Heart left ventricle (tissue), 16 donors: Measurements from ENCODE around the gene MRPL12. TPM values are rescaled to one million over a fixed set of nuclear protein-coding genes. Genes with fewer than 3 reads are reported as not detected.
A peak's percentile ranks its signal among the peaks of the same experiment; 100 is the strongest.

Source experiments
- ATAC-seq, 4 donors: fragments of 200-7000 bp; cut with Tn5 transposase; one replicate each; pipeline ENCODE4 v1.9.1; 2020 to 2022; ENCODE audit warnings: moderate library complexity in 4 of 4, mild to moderate bottlenecking in 3 of 4, moderate number of reproducible peaks in 1 of 4
- DNase-seq, 5 donors: peaks; one replicate each; pipeline ENCODE4 v3.0.0-alpha.2; 2020
- H3K27ac ChIP-seq, 12 donors: fragments of 200-600 bp; sonication (generic) in 4 of 12; one replicate each; pipeline versions ENCODE4 v1.5.0 to v1.8.0; 2016 to 2022; ENCODE audit warnings: mild to moderate bottlenecking in 2 of 12
- H3K27me3 ChIP-seq, 9 donors: fragments of 200-600 bp; sonication (generic) in 2 of 9; one replicate each; pipeline versions ENCODE4 v1.5.1 to v1.8.0; 2016 to 2022; ENCODE audit warnings: mild to moderate bottlenecking in 3 of 9
- H3K36me3 ChIP-seq, 9 donors: fragments of 200-600 bp; sonication (generic) in 2 of 9; one replicate each; pipeline versions ENCODE4 v1.5.0 to v1.8.0; 2018 to 2022; ENCODE audit warnings: mild to moderate bottlenecking in 2 of 9
- H3K4me1 ChIP-seq, 12 donors: fragments of 200-600 bp; sonication (generic) in 4 of 12; one replicate each; pipeline versions ENCODE4 v1.5.0 to v1.8.0; 2016 to 2022; ENCODE audit warnings: mild to moderate bottlenecking in 3 of 12
- H3K4me3 ChIP-seq, 12 donors: fragments of 200-600 bp; sonication (generic) in 4 of 12; one replicate each; pipeline versions ENCODE4 v1.5.0 to v1.8.0; 2017 to 2022; ENCODE audit warnings: mild to moderate bottlenecking in 9 of 12, moderate library complexity in 4 of 12
- H3K9me3 ChIP-seq, 12 donors: fragments of 200-600 bp; sonication (generic) in 4 of 12; one replicate each; pipeline versions ENCODE4 v1.5.0 to v1.8.0; 2016 to 2022; ENCODE audit warnings: mild to moderate bottlenecking in 1 of 12
- POLR2A ChIP-seq, 2 donors: fragments of 450-650 bp; IDR thresholded peaks; one replicate each; pipeline ENCODE4 v1.6.1; 2017; ENCODE audit warnings: antibody characterized with exemption in 2 of 2, mild to moderate bottlenecking in 2 of 2, moderate library complexity in 2 of 2
- WGBS, 4 donors: extraction: QIAGEN DNeasy Blood & Tissue Kit in 2 of 4; methylation state at CpG; one replicate each; pipeline versions ENCODE4 v1.1.5 to v1.1.7; 2013 to 2018; 5-methylcytosine and 5-hydroxymethylcytosine counted together
- intact Hi-C, 10 donors: fragments of 100-400 bp; cut with DNase I; formaldehyde crosslinking; loops; one replicate each; pipeline versions ENCODE4 v1.11.1 to v1.14.2; 2022
- polyA plus RNA-seq, 2 donors: library from polyadenylated mRNA; stranded (reverse); fragments of 200-250 nt; gene quantifications; one replicate each; pipeline ENCODE4 v1.2.3, GENCODE V29; 2013
- total RNA-seq, 9 donors: library from RNA; depleted of rRNA in 2 of 9; stranded (reverse); fragments of >200 nt in 2 of 9; fragmentation: NEBNext Ultra II Directional in 3 of 9; extraction: Animal tissue kit (Norgen Biotek cat#: 25700) in 3 of 9; gene quantifications; one replicate each; pipeline versions ENCODE4 v1.1.0 to v1.2.4, GENCODE V29; 2016 to 2023
- TF ChIP-seq, protein P1 (sequence below), 12 donors: fragments of 200-600 bp; sonication (generic) in 4 of 12; IDR thresholded peaks; one replicate each; pipeline versions ENCODE4 v1.5.0 to v1.8.0; 2018 to 2022; ENCODE audit warnings: antibody characterized with exemption in 12 of 12, mild to moderate bottlenecking in 5 of 12
- donor health status: ischemic (EF 13 %, LVEDD 7.1; RV severe dilation, severe dysfunction).
- donor health status: healthy with polysubstance abuse.
- donor health status: DM: no; HTN: yes; CAD: no.
- donor health status: DM: no; HTN: no; CAD: no.
- donor health status: ischemic (EF 25% LVEDD 6.9; RV normal size, moderate dysfunction).
- donor health status: ischemic (EF 25% LVEDD 5.7; RV mildly dilated, moderate dysfunction).
- donor health status: healthy.
- donor health status: DM: yes; HTN: yes; CAD: no.
- donor health status: ischemic (EF 35%, LVEDD 5.7; RV mildly dilated, moderate dysfunction).
- donor health status: nonischemic (EF 11% LVEDD 7.7; RV severe dilation, severe dysfunction).
- donor health status: DM: yes; HTN: yes; CAD: no.
- donor health status: PGD.
- donor health status: ischemic (EF 29% LVEDD 5.4; RV normal size, mild dysfunction).
- donor health status: nonischemic (EF 23%, LVEDD 6.1; RV moderate dilation, normal function).

MRPL12 gene
- total and polyA plus RNA-seq, 11 donors: 98.8 to 525 (median 133) TPM

DNA sequence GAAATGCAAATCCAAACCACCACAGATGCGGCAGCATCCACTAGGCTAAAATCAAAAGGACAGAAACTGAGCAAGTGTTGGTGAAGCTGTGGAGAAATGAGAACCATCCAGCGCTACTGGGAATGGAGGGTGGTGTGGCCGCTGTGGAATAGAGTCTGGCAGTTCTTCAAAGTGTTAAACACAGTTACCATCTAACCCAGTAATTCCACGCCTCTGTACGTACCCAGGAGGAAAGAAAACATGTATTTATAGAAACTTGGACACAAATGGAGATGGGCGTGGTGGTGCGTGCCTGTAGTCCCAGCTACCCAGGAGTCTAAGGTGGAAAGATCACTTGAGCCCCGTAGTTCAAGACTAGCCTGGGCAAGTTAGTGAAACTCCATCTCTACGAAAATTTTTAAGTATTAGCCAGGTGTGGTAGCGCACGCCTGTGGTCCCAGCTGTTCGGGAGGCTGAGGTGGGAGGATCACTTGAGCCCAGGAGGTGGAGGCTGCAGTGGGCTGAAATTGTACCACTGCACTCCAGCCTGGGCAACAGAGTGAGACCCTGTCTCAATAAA is 20.6 kb downstream of the MRPL12 start:
- no peak overlapping the region for H3K27ac ChIP-seq
- TF ChIP-seq, protein P1, sequence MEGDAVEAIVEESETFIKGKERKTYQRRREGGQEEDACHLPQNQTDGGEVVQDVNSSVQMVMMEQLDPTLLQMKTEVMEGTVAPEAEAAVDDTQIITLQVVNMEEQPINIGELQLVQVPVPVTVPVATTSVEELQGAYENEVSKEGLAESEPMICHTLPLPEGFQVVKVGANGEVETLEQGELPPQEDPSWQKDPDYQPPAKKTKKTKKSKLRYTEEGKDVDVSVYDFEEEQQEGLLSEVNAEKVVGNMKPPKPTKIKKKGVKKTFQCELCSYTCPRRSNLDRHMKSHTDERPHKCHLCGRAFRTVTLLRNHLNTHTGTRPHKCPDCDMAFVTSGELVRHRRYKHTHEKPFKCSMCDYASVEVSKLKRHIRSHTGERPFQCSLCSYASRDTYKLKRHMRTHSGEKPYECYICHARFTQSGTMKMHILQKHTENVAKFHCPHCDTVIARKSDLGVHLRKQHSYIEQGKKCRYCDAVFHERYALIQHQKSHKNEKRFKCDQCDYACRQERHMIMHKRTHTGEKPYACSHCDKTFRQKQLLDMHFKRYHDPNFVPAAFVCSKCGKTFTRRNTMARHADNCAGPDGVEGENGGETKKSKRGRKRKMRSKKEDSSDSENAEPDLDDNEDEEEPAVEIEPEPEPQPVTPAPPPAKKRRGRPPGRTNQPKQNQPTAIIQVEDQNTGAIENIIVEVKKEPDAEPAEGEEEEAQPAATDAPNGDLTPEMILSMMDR (IDR thresholded peaks at IDR 0.05): no peak
- TF ChIP-seq POLR2A (IDR thresholded peaks at IDR 0.05): no peak

DNA sequence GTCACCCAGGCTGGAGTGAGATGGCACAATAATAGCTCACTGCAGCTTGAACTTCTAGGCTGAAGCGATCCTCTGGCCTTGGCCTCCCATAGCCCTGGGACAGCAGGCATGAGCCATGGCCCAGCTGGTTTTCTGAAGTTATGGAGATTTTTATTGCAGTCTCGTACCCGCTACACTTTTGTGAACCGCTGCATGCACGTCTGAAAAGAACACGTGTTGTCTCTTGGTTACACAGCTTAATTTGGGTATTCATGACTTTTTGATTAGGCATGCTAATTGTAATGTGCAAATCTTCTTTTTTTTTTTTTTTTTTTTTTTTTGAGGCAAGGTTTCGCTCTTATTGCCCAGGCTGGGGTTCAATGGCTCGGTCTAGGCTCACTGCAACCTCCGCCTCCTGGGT is 22.3 kb downstream of the MRPL12 start:
- WGBS, 4 donors: 89 to 93% (median 91%) methylated on average over 9 of the region's 9 CpGs
- ATAC-seq (no peak), DNase-seq (no peak)
- H3K4me3 ChIP-seq: no peak overlapping the region
- no peaks in the 10 kb centered on the region for H3K9me3 ChIP-seq
- no peak for TF ChIP-seq POLR2A (IDR thresholded peaks at IDR 0.05)
- TF ChIP-seq, protein P1 (IDR thresholded peaks at IDR 0.05): no peak
- H3K4me1 ChIP-seq: peaks cover 0 to 20% (median 12%) of the 10 kb centered on the region in 12 donors
- no peak overlapping the region for H3K27ac ChIP-seq
- H3K36me3 ChIP-seq: no peaks in the 10 kb centered on the region
- intact Hi-C loops: no loop called here
- peaks cover 0 to 10% (median 0%) of the 10 kb centered on the region in 9 donors for H3K27me3 ChIP-seq

More for the DNA sequence above, 20.6 kb downstream of the MRPL12 start:
- no peak overlapping the region for H3K4me3 ChIP-seq
- no peak for DNase-seq
- H3K9me3 ChIP-seq: no peaks in the 10 kb centered on the region
- no peaks in the 10 kb centered on the region for H3K27me3 ChIP-seq
- H3K4me1 ChIP-seq: peaks cover 0 to 20% (median 11%) of the 10 kb centered on the region in 12 donors
- intact Hi-C loops: no loop called here
- ATAC-seq: peak in 1 of 4 donors; percentile 5
- WGBS, 4 donors: 44 to 50% (median 45%) methylated on average over 12 of the region's 12 CpGs
- H3K36me3 ChIP-seq: no peaks in the 10 kb centered on the region

DNA sequence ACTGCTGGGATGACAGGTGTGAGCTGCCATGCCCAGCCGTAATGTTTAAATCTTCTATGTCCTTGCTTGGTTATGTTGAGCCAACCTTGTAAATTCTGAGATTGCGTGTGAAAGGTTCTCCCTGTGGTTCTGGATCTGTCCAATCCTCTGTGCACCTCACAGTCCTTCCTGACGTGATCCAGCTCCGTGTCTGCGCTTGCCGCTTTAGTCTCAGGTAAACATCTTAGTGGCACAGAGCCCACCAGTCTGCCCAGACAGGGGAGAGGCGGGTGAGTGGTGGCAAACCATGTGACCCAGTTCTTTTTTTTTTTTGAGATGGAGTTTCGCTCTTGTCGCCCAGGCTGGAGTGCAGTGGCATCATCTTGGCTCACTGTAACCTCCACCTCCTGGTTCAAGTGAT is 22.8 kb downstream of the MRPL12 start:
- Histone ChIP-seq H3K4me1 (peaks cover 0 to 21% (median 12%) of the 10 kb centered on the region in 12 donors), H3K27me3 (peaks cover 0 to 14% (median 0%) of the 10 kb centered on the region in 9 donors), H3K27ac (no peak overlapping the region), H3K9me3 (no peaks in the 10 kb centered on the region), H3K36me3 (no peaks in the 10 kb centered on the region), H3K4me3 (no peak overlapping the region)
- intact Hi-C loops: no loop called here
- 80 to 81% (median 80%) methylated on average over 9 of the region's 9 CpGs for WGBS, 4 donors
- TF ChIP-seq, protein P1 (IDR thresholded peaks at IDR 0.05): no peak
- no peak for TF ChIP-seq POLR2A (IDR thresholded peaks at IDR 0.05)
- ATAC-seq: no peak
- DNase-seq: no peak

DNA sequence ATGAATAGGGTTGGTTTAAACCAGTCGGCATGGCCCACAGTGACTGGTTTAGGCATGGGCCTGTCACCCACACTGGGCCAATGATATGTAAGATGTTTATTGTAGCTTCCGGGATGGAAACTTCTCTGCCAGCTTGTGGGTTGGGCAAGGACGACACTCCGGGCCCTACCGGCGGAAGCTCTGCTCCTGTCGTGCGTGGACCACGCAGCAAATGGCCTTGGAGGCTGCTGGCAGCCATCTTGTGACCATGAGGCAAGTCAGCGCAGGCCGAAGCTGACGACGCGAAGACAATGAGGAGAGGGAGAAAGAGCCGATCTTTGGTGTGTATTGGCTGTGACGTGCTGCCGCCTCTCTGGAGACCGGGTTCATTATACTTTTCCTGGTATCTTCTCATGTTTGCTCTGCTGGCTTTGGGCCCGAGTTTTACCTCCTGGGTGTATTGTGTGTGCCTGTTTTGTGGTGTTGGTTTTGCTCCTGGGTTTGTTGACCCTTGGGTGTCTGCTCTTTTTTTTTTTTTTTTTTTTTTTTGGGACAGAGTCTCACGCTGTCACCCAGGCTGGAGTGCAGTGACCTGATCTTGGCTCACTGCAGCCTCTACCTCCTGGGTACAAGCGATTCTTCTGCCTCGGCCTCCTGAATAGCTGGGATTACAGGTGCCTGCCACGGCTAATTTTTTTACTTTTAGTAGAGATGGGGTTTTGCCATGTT is 24.3 kb downstream of the MRPL12 start:
- TF ChIP-seq POLR2A (IDR thresholded peaks at IDR 0.05): no peak
- TF ChIP-seq, protein P1 (IDR thresholded peaks at IDR 0.05): no peak
- H3K36me3 ChIP-seq: no peaks in the 10 kb centered on the region
- H3K4me1 ChIP-seq: peaks cover 0 to 18% (median 8%) of the 10 kb centered on the region in 12 donors
- 86 to 91% (median 89%) methylated on average over 23 of the region's 23 CpGs for WGBS, 4 donors
- intact Hi-C loops: no loop called here
- DNase-seq (no peak), ATAC-seq (no peak)
- H3K9me3 ChIP-seq: no peaks in the 10 kb centered on the region
- no peak overlapping the region for H3K4me3 ChIP-seq
- no peak overlapping the region for H3K27ac ChIP-seq
- peaks cover 0 to 18% (median 0%) of the 10 kb centered on the region in 9 donors for H3K27me3 ChIP-seq
